Measurements from ENCODE around the gene AKAP11. TPM values are rescaled to one million over a fixed set of nuclear protein-coding genes. Genes with fewer than 3 reads are reported as not detected.

AKAP11 gene
- total and polyA plus RNA-seq, 2 of the 13 experiments (the other 11 are each of a cell fraction or from before 2014, with no cell fraction given) = 7.2 to 9.8 TPM

DNA sequence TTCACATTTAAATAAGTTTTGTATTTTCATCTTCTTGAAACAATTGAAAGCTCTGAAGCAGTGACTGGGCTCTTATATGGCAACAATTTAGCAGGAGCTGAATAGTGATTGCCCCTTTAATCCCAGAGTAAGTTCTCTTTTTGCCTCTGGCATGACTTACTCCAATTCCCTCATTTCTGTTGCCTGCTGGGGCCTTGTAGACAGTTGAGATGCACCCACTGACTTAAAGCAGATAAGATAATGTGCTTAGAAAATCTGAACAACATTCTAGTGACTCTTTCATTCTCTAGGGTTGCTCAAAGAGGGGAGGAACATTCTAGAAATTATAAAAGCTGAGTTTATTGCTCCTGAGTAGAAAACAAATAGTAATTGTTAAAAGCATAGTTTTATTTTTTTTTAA is 52.8 kb downstream of the AKAP11 start:
- no peak for DNase-seq (ENCODE audit: low spot score)
- TF ChIP-seq, protein P1, sequence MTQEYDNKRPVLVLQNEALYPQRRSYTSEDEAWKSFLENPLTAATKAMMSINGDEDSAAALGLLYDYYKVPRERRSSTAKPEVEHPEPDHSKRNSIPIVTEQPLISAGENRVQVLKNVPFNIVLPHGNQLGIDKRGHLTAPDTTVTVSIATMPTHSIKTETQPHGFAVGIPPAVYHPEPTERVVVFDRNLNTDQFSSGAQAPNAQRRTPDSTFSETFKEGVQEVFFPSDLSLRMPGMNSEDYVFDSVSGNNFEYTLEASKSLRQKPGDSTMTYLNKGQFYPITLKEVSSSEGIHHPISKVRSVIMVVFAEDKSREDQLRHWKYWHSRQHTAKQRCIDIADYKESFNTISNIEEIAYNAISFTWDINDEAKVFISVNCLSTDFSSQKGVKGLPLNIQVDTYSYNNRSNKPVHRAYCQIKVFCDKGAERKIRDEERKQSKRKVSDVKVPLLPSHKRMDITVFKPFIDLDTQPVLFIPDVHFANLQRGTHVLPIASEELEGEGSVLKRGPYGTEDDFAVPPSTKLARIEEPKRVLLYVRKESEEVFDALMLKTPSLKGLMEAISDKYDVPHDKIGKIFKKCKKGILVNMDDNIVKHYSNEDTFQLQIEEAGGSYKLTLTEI (CRISPR knock-in tag; conservative IDR thresholded peaks at IDR 0.05) = no peak
- TF ChIP-seq PBX2 (CRISPR knock-in tag; IDR thresholded peaks at IDR 0.05) = no peak
- TF ChIP-seq RBAK (CRISPR knock-in tag; IDR thresholded peaks at IDR 0.05) = no peak
- no peak for TF ChIP-seq ZNF280B (CRISPR knock-in tag; IDR thresholded peaks at IDR 0.05; ENCODE audit: borderline replicate concordance)
- CTCF ChIA-PET (ENCODE audit: low intra/inter-chr PET ratio, low total read pairs) = no interaction called here
- no peaks in the 10 kb centered on the region for H3K27me3 ChIP-seq (ENCODE audit: control insufficient read depth in 1 of 2, insufficient read depth in 2 of 2, low read length in 2 of 2)
- H3K9ac ChIP-seq (ENCODE audit: insufficient read depth, low read depth, low read length) = no peak overlapping the region
- no TSS peak for BruUV-seq (replicated peaks)
- no peak overlapping the region for H2AFZ ChIP-seq (ENCODE audit: low read length)
- H3K4me1 ChIP-seq (ENCODE audit: insufficient read depth, low read length) = no peaks in the 10 kb centered on the region
- no peaks in the 10 kb centered on the region for H4K20me1 ChIP-seq (ENCODE audit: insufficient read depth, low read length)
- H3K9me3 ChIP-seq (ENCODE audit: low read length) = no peaks in the 10 kb centered on the region
- H3K4me2 ChIP-seq (ENCODE audit: low read depth, low read length) = no peak overlapping the region
- H3K79me2 ChIP-seq (ENCODE audit: insufficient read depth, low read length) = no peaks in the 10 kb centered on the region
- intact Hi-C loops (cut with micrococcal nuclease; ENCODE audit: unreplicated experiment) (no loop called here), in situ Hi-C loops (cut with HindIII; ENCODE audit: extremely low pct_ligation_motif_present, low pct_unique_long_range_greater_than_20kb) (no loop called here)
- no peak overlapping the region for H3K27ac ChIP-seq (ENCODE audit: extremely low read length, insufficient read depth, low read length)
- H3K4me3 ChIP-seq (replicated peaks in 1 of 3; ENCODE audit: insufficient read depth in 1 of 3, low read depth in 2 of 3, low read length in 3 of 3) = no peak overlapping the region
- ATAC-seq = no peak
- POLR2A ChIA-PET = no interaction called here
- no peaks in the 10 kb centered on the region for H3K36me3 ChIP-seq (replicated peaks in 1 of 2; ENCODE audit: control insufficient read depth in 1 of 2, insufficient read depth in 2 of 2, low read length in 2 of 2)
- no peak for FAIRE-seq

- CTCF ChIA-PET (ENCODE audit: low intra/inter-chr PET ratio, low total read pairs) = no interaction called here
- in situ Hi-C loops (cut with HindIII; ENCODE audit: extremely low pct_ligation_motif_present, low pct_unique_long_range_greater_than_20kb) = no loop called here
- FAIRE-seq = no peak
- TF ChIP-seq SNAI1 (CRISPR knock-in tag; IDR thresholded peaks at IDR 0.05; ENCODE audit: borderline replicate concordance) (no peak), ZNF609 (CRISPR knock-in tag; IDR thresholded peaks at IDR 0.05; ENCODE audit: borderline replicate concordance) (no peak), ERF (CRISPR knock-in tag; IDR thresholded peaks at IDR 0.05) (no peak), TEAD2 (CRISPR knock-in tag; IDR thresholded peaks at IDR 0.05) (no peak), ZNF747 (CRISPR knock-in tag; IDR thresholded peaks at IDR 0.05; ENCODE audit: borderline replicate concordance) (no peak), TBX3 (IDR thresholded peaks at IDR 0.05; ENCODE audit: borderline replicate concordance) (no peak)
Measured at GRCh38 chr13:42327725-42328124, 55.8 kb downstream of the AKAP11 start.

More at GRCh38 chr13:42327725-42328124, 55.8 kb downstream of the AKAP11 start:
- Histone ChIP-seq H3K4me2 (ENCODE audit: low read depth, low read length) (no peak overlapping the region), H3K27ac (ENCODE audit: extremely low read length, insufficient read depth, low read length) (no peak overlapping the region), H4K20me1 (ENCODE audit: insufficient read depth, low read length) (no peaks in the 10 kb centered on the region), H2AFZ (ENCODE audit: low read length) (no peak overlapping the region), H3K9me3 (ENCODE audit: low read length) (no peaks in the 10 kb centered on the region), H3K36me3 (replicated peaks in 1 of 2; ENCODE audit: control insufficient read depth in 1 of 2, insufficient read depth in 2 of 2, low read length in 2 of 2) (no peaks in the 10 kb centered on the region), H3K79me2 (ENCODE audit: insufficient read depth, low read length) (no peaks in the 10 kb centered on the region), H3K4me3 (replicated peaks in 1 of 3; ENCODE audit: insufficient read depth in 1 of 3, low read depth in 2 of 3, low read length in 3 of 3) (no peak overlapping the region), H3K27me3 (ENCODE audit: control insufficient read depth in 1 of 2, insufficient read depth in 2 of 2, low read length in 2 of 2) (no peaks in the 10 kb centered on the region), H3K9ac (ENCODE audit: insufficient read depth, low read depth, low read length) (no peak overlapping the region), H3K4me1 (ENCODE audit: insufficient read depth, low read length) (no peaks in the 10 kb centered on the region)
- BruUV-seq (replicated peaks) = no TSS peak
- no peak for DNase-seq (ENCODE audit: low spot score)
- POLR2A ChIA-PET = no interaction called here
- intact Hi-C loops (cut with micrococcal nuclease; ENCODE audit: unreplicated experiment) = no loop called here
- ATAC-seq = peak; percentile 56
